ENCODE measurements around the gene BBS9.

- TF ChIP-seq SIN3A (IDR thresholded peaks at IDR 0.05; ENCODE audit: borderline replicate concordance, insufficient read depth, low read length) (no peak), REST (IDR thresholded peaks at IDR 0.05; ENCODE audit: insufficient read depth in 1 of 2, low read depth in 2 of 2, low read length in 2 of 2) (no peak), POLR2AphosphoS5 (IDR thresholded peaks at IDR 0.05; ENCODE audit: low read depth, low read length) (no peak), FOXP2 (optimal IDR thresholded peaks at IDR 0.05; ENCODE audit: borderline replicate concordance, extremely low read depth, extremely low read length, insufficient read depth) (no peak), TAF1 (IDR thresholded peaks at IDR 0.05; ENCODE audit: borderline replicate concordance, insufficient read depth, low read length) (no peak)
Measured at GRCh38 chr7:33624215-33624614, 494.9 kb downstream of the BBS9 start.
